ENCODE data around the gene MYH7.

Gene MYH7

GRCh38 chr14:23408307-23408630 lies 27.2 kb downstream of the MYH7 start:
- no peak for DNase-seq (ENCODE audit: low spot score)
- TF ChIP-seq CTCF (IDR thresholded peaks at IDR 0.05; ENCODE audit: extremely low read depth, missing control alignments): no peak

- DNase-seq (ENCODE audit: low spot score): no peak
- no peak for TF ChIP-seq CTCF (IDR thresholded peaks at IDR 0.05; ENCODE audit: extremely low read depth, missing control alignments)
These were observed 27.7 kb downstream of the MYH7 start, which contains the start of gene MYH6 for GRCh38 chr14:23407516-23408306. MYH6 (minus strand) TSS chr14:23408273; CDS start chr14:23407223, 1,050 bp downstream.

- TF ChIP-seq CTCF (IDR thresholded peaks at IDR 0.05; ENCODE audit: extremely low read depth, missing control alignments): no peak
- DNase-seq (ENCODE audit: low spot score): no peak
These were observed 28.6 kb downstream of the MYH7 start for GRCh38 chr14:23406725-23407355.

GRCh38 chr14:23406244-23406643 lies 29.2 kb downstream of the MYH7 start:
- DNase-seq (ENCODE audit: low spot score): no peak
- no peak for TF ChIP-seq CTCF (IDR thresholded peaks at IDR 0.05; ENCODE audit: extremely low read depth, missing control alignments)

GRCh38 chr14:23405516-23406025 lies 29.9 kb downstream of the MYH7 start:
- TF ChIP-seq CTCF (IDR thresholded peaks at IDR 0.05; ENCODE audit: extremely low read depth, missing control alignments): no peak

GRCh38 chr14:23405096-23405495 lies 30.4 kb downstream of the MYH7 start:
- no peak for TF ChIP-seq CTCF (IDR thresholded peaks at IDR 0.05; ENCODE audit: extremely low read depth, missing control alignments)
- no peak for DNase-seq (ENCODE audit: low spot score)

More at GRCh38 chr14:23405516-23406025, 29.9 kb downstream of the MYH7 start:
- DNase-seq (ENCODE audit: low spot score): no peak

GRCh38 chr14:23404331-23404900 lies 31.0 kb downstream of the MYH7 start:
- no peak for DNase-seq (ENCODE audit: low spot score)
- no peak for TF ChIP-seq CTCF (IDR thresholded peaks at IDR 0.05; ENCODE audit: extremely low read depth, missing control alignments)
